HG03460 (cell line): ENCODE measurements around the gene PITPNB.
A peak's percentile ranks its signal among the peaks of the same experiment; 100 is the strongest.

Source experiments
- ATAC-seq: cut with Tn5 transposase; IDR thresholded peaks from one replicate; pipeline ENCODE4 v1.9.1; 2021; ENCODE audit not compliant: unreplicated experiment

The PITPNB gene

GRCh38 chr22:27919942-27920755, 1.1 kb upstream of the PITPNB start:
- peak; percentile 41 for ATAC-seq

- no peak for ATAC-seq
Observed at GRCh38 chr22:27918341-27919221, 475 bp downstream of the PITPNB start.

GRCh38 chr22:27915986-27916385, 3.1 kb downstream of the PITPNB start:
- no peak for ATAC-seq

- ATAC-seq = no peak
Observed at GRCh38 chr22:27913162-27913741, 5.8 kb downstream of the PITPNB start.

- no peak for ATAC-seq
Observed at GRCh38 chr22:27912101-27912500, 7.0 kb downstream of the PITPNB start.

GRCh38 chr22:27911330-27911729, 7.7 kb downstream of the PITPNB start:
- ATAC-seq = no peak

- no peak for ATAC-seq
Observed at GRCh38 chr22:27906241-27906640, 12.8 kb downstream of the PITPNB start.

GRCh38 chr22:27905653-27906052, 13.4 kb downstream of the PITPNB start:
- ATAC-seq = no peak

- no peak for ATAC-seq
Observed at GRCh38 chr22:27903805-27904473, 15.1 kb downstream of the PITPNB start.

- ATAC-seq = no peak
Observed at GRCh38 chr22:27900153-27900552, 18.9 kb downstream of the PITPNB start.

GRCh38 chr22:27896245-27896644, 22.8 kb downstream of the PITPNB start:
- ATAC-seq = no peak

- ATAC-seq = peak; percentile 95
Observed at GRCh38 chr22:27895600-27895999, 23.5 kb downstream of the PITPNB start.

- ATAC-seq = no peak
Observed at GRCh38 chr22:27892811-27893210, 26.2 kb downstream of the PITPNB start.

- no peak for ATAC-seq
Observed at GRCh38 chr22:27892064-27892463, 27.0 kb downstream of the PITPNB start.

- ATAC-seq = no peak
Observed at GRCh38 chr22:27888310-27888709, 30.7 kb downstream of the PITPNB start.

GRCh38 chr22:27886843-27887151, 32.3 kb downstream of the PITPNB start:
- no peak for ATAC-seq

GRCh38 chr22:27885977-27886842, 32.8 kb downstream of the PITPNB start:
- ATAC-seq = no peak

- ATAC-seq = no peak
Observed at GRCh38 chr22:27883656-27884350, 35.3 kb downstream of the PITPNB start.

- no peak for ATAC-seq
Observed at GRCh38 chr22:27882507-27883290, 36.4 kb downstream of the PITPNB start.
